SK-N-DZ (cell line): ENCODE results near the gene EPAS1.

ENCODE experiments used
- DNase-seq: peaks from one replicate; pipeline ENCODE4 v3.0.0-alpha.2; 2015; ENCODE audit warnings: low spot score

Gene EPAS1

GRCh38 chr2:46300406-46300832 lies 3.2 kb downstream of the EPAS1 start:
- DNase-seq = no peak

- DNase-seq = no peak
Observed at GRCh38 chr2:46302005-46302695, 4.9 kb downstream of the EPAS1 start.

GRCh38 chr2:46303233-46303632 lies 6.0 kb downstream of the EPAS1 start:
- DNase-seq = no peak

GRCh38 chr2:46303822-46304221 lies 6.6 kb downstream of the EPAS1 start:
- DNase-seq = no peak

GRCh38 chr2:46304635-46305034 lies 7.4 kb downstream of the EPAS1 start:
- no peak for DNase-seq

GRCh38 chr2:46305187-46305586 lies 8.0 kb downstream of the EPAS1 start:
- DNase-seq = no peak

GRCh38 chr2:46305767-46306166 lies 8.6 kb downstream of the EPAS1 start:
- no peak for DNase-seq

GRCh38 chr2:46306330-46306751 lies 9.1 kb downstream of the EPAS1 start:
- no peak for DNase-seq

GRCh38 chr2:46306988-46307655 lies 9.9 kb downstream of the EPAS1 start:
- DNase-seq = no peak

- DNase-seq = no peak
Observed at GRCh38 chr2:46308081-46308480, 10.9 kb downstream of the EPAS1 start.

- no peak for DNase-seq
Observed at GRCh38 chr2:46308629-46309028, 11.4 kb downstream of the EPAS1 start.

- DNase-seq = no peak
Observed at GRCh38 chr2:46309052-46309953, 12.1 kb downstream of the EPAS1 start.

- DNase-seq = no peak
Observed at GRCh38 chr2:46310446-46310845, 13.2 kb downstream of the EPAS1 start.

GRCh38 chr2:46311651-46312223 lies 14.5 kb downstream of the EPAS1 start:
- no peak for DNase-seq

- DNase-seq = no peak
Observed at GRCh38 chr2:46313063-46313462, 15.9 kb downstream of the EPAS1 start.

- no peak for DNase-seq
Observed at GRCh38 chr2:46314065-46314835, 17.0 kb downstream of the EPAS1 start.

GRCh38 chr2:46315103-46315890 lies 18.1 kb downstream of the EPAS1 start:
- no peak for DNase-seq

- no peak for DNase-seq
Observed at GRCh38 chr2:46317094-46317486, 19.9 kb downstream of the EPAS1 start.

GRCh38 chr2:46318579-46319460 lies 21.6 kb downstream of the EPAS1 start:
- peak; percentile 30 for DNase-seq
